MM.1S (cell line): ENCODE measurements around the gene PRKAG2.

Experiments used
- CTCF ChIP-seq: fragments of 300-600 bp; sonication (generic); IDR thresholded peaks from 2 replicates; pipeline ENCODE4 v1.5.1; 2016; ENCODE audit warnings: antibody characterized with exemption, low read length, mixed read lengths
- EZH2 ChIP-seq: fragments of 300-600 bp; sonication (generic); optimal IDR thresholded peaks from 2 replicates; pipeline ENCODE3; 2017; ENCODE audit warnings: low read depth, mild to moderate bottlenecking, antibody characterized with exemption, low read length, mixed read lengths
- EZH2phosphoT487 ChIP-seq: fragments of 300-600 bp; sonication (generic); IDR thresholded peaks from 2 replicates; pipeline ENCODE4 v1.6.1; 2018; ENCODE audit warnings: antibody characterized with exemption, low read length

DNA sequence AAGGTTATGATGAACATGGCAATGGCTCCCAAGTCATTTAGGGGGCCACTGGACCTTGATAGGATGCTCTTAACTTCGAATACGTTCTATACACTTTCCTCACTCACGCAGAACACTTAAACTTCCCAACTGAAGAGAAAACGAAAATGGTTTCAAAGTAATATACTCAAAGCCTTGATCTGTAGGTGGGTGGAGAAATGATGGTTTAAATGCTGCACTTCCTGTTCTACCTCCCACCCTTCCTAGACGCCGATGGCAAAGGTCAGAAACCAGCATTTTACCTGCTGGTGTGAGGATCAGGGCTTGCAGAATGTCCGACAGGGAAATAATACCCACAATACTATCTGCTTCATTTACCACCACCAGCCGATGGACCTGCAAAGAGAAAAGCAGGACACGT is 316.7 kb downstream of the PRKAG2 start:
- no peak for TF ChIP-seq CTCF
- TF ChIP-seq EZH2, result no peak
- no peak for TF ChIP-seq EZH2phosphoT487
